Keratinocyte (primary cell): ENCODE results near the gene CAMP. TPM values are rescaled to one million over a fixed set of nuclear protein-coding genes. Genes with fewer than 3 reads are reported as not detected.

ENCODE experiments used
- DNase-seq: peaks from one replicate; pipeline ENCODE4 v3.0.0-alpha.2; 2011; ENCODE audit warnings: low read depth, missing footprints, low spot score
- FAIRE-seq: peaks from 2 replicates; lab custom pipeline; 2011; peaks lifted over from hg19 to GRCh38; lab: Jason Lieb, UNC
- H2AFZ ChIP-seq: 2 replicates; pipeline ENCODE4 v1.6.0; 2012; ENCODE audit warnings: low read length, control low read depth, inconsistent platforms; ENCODE audit not compliant: control insufficient read depth
- H3K27ac ChIP-seq: 2 replicates; pipeline ENCODE4 v1.5.1; 2011; ENCODE audit warnings: low read length; ENCODE audit not compliant: control insufficient read depth, insufficient read depth
- H3K27me3 ChIP-seq: 3 replicates; pipeline ENCODE4 v1.6.0; 2011; ENCODE audit warnings: low read length; ENCODE audit not compliant: control insufficient read depth, insufficient read depth; ENCODE audit errors: extremely low read depth
- H3K36me3 ChIP-seq, 2 experiments: 2 replicates in 1 of 2; 3 replicates in 1 of 2; pipeline ENCODE4 v1.5.1; 2011; ENCODE audit warnings: low read length in 2 of 2, mild to moderate bottlenecking in 1 of 2; ENCODE audit not compliant: control insufficient read depth in 2 of 2, insufficient read depth in 2 of 2; ENCODE audit errors: extremely low read depth in 1 of 2
- H3K4me1 ChIP-seq: 3 replicates; pipeline ENCODE4 v1.5.1; 2011; ENCODE audit warnings: low read length; ENCODE audit not compliant: control insufficient read depth, insufficient read depth; ENCODE audit errors: extremely low read depth
- H3K4me2 ChIP-seq: 3 replicates; pipeline ENCODE4 v1.6.0; 2011; ENCODE audit warnings: low read depth, low read length; ENCODE audit not compliant: control insufficient read depth, insufficient read depth; ENCODE audit errors: extremely low read depth
- H3K4me3 ChIP-seq, 3 experiments: fragments of 200-600 bp in 1 of 3; sonication (generic) in 1 of 3; 2 replicates in 2 of 3; 3 replicates in 1 of 3; pipeline ENCODE4 v1.5.1; 2011 to 2016; ENCODE audit warnings: low read length in 3 of 3, mild to moderate bottlenecking in 3 of 3, control low read depth in 2 of 3, inconsistent platforms in 1 of 3, low read depth in 1 of 3, mixed read lengths in 1 of 3, mixed run types in 1 of 3, moderate library complexity in 1 of 3; ENCODE audit not compliant: control insufficient read depth in 2 of 3, insufficient read depth in 2 of 3; ENCODE audit errors: extremely low read depth in 1 of 3
- H3K79me2 ChIP-seq: 2 replicates; pipeline ENCODE4 v1.6.0; 2012; ENCODE audit warnings: low read length; ENCODE audit not compliant: control insufficient read depth, insufficient read depth
- H3K9ac ChIP-seq: 3 replicates; pipeline ENCODE4 v1.6.0; 2011; ENCODE audit warnings: low read length; ENCODE audit not compliant: control insufficient read depth, insufficient read depth; ENCODE audit errors: extremely low read depth
- H3K9me1 ChIP-seq: 3 replicates; pipeline ENCODE4 v1.6.0; 2011; ENCODE audit warnings: low read length; ENCODE audit not compliant: control insufficient read depth, insufficient read depth; ENCODE audit errors: extremely low read depth
- H3K9me3 ChIP-seq: 2 replicates; pipeline ENCODE4 v1.5.1; 2012; ENCODE audit warnings: low read depth, low read length; ENCODE audit not compliant: control insufficient read depth
- H4K20me1 ChIP-seq: 3 replicates; pipeline ENCODE4 v1.6.0; 2011; ENCODE audit warnings: low read length; ENCODE audit not compliant: control insufficient read depth, insufficient read depth; ENCODE audit errors: extremely low read depth
- EZH2 ChIP-seq: IDR thresholded peaks from one replicate; pipeline ENCODE4 v1.6.1; 2012; ENCODE audit warnings: inconsistent platforms, mild to moderate bottlenecking, low read length, moderate library complexity
- dilution Hi-C: fragments of 300-500 bp; cut with MboI; formaldehyde crosslinking; loops from one replicate; pipeline ENCODE4 v1.7.0; 2020; ENCODE audit warnings: low sequenced_read_pairs; ENCODE audit not compliant: extremely low pct_ligation_motif_present
- polyA plus RNA-seq, 5 experiments: library from polyadenylated mRNA; depleted of rRNA in 3 of 5; stranded (reverse) in 3 of 5; stranded (forward) in 1 of 5; unstranded in 1 of 5; fragments of >200 nt; gene quantifications; 1 replicate in 1 of 5; 2 replicates in 3 of 5; 3 replicates in 1 of 5; pipeline versions ENCODE4 v1.2.1 to v1.2.3, GENCODE V29; 2011 to 2012; ENCODE audit warnings: missing spikeins in 2 of 5, low read depth in 1 of 5, low replicate concordance in 1 of 5
- TF ChIP-seq, protein P1 (sequence below), 3 experiments: IDR thresholded peaks in 1 of 3; conservative IDR thresholded peaks in 1 of 3; optimal IDR thresholded peaks in 1 of 3; 2 replicates in 2 of 3; 3 replicates in 1 of 3; pipeline versions ENCODE3 to v1.5.1; 2011; ENCODE audit warnings: low read length in 3 of 3, mild to moderate bottlenecking in 3 of 3, moderate library complexity in 2 of 3, control low read depth in 1 of 3, inconsistent platforms in 1 of 3; ENCODE audit not compliant: insufficient read depth in 2 of 3; ENCODE audit errors: extremely low read depth in 1 of 3

CAMP gene
- polyA plus RNA-seq, 1 donor (not counting 4 experiments of a cell fraction or from before 2014, with no cell fraction given): 0.66 TPM

DNA sequence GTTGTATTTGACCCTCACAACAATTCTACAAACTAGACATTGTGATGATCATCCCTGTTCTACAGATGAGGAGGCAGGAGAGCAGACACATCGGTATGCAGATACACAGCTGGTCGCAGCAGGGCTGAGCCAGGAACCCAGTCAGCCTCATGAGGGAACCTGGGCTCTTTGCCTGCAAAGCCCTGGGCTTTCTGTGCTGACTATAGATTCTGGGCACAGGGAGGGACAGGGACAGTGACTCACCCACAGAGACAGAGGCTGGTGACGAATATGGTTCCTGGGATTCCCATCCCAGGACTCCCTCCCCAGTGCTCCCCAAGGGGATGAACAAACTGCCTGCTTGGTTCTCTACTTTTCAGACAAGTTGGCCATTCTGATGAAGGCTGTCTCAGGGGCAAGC lies 3.8 kb upstream of the CAMP start:
- H4K20me1 ChIP-seq: no peaks in the 10 kb centered on the region
- DNase-seq (no peak), FAIRE-seq (no peak)
- H2AFZ ChIP-seq: no peak overlapping the region
- H3K9me3 ChIP-seq: no peaks in the 10 kb centered on the region
- H3K9ac ChIP-seq: no peak overlapping the region
- dilution Hi-C loops: no loop called here
- H3K9me1 ChIP-seq: peaks cover 2% of the 10 kb centered on the region
- no peaks in the 10 kb centered on the region for H3K36me3 ChIP-seq
- no peaks in the 10 kb centered on the region for H3K79me2 ChIP-seq
- H3K4me1 ChIP-seq: peaks cover 18% of the 10 kb centered on the region
- no peak overlapping the region for H3K27ac ChIP-seq
- peaks cover 12% of the 10 kb centered on the region for H3K27me3 ChIP-seq
- TF ChIP-seq, protein P1, sequence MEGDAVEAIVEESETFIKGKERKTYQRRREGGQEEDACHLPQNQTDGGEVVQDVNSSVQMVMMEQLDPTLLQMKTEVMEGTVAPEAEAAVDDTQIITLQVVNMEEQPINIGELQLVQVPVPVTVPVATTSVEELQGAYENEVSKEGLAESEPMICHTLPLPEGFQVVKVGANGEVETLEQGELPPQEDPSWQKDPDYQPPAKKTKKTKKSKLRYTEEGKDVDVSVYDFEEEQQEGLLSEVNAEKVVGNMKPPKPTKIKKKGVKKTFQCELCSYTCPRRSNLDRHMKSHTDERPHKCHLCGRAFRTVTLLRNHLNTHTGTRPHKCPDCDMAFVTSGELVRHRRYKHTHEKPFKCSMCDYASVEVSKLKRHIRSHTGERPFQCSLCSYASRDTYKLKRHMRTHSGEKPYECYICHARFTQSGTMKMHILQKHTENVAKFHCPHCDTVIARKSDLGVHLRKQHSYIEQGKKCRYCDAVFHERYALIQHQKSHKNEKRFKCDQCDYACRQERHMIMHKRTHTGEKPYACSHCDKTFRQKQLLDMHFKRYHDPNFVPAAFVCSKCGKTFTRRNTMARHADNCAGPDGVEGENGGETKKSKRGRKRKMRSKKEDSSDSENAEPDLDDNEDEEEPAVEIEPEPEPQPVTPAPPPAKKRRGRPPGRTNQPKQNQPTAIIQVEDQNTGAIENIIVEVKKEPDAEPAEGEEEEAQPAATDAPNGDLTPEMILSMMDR (optimal IDR thresholded peaks at IDR 0.05 in 1 of 3, IDR thresholded peaks at IDR 0.05 in 1 of 3, conservative IDR thresholded peaks at IDR 0.05 in 1 of 3; ENCODE audit: extremely low read depth in 1 of 3, insufficient read depth in 2 of 3, low read length in 3 of 3): no peak
- no peak for TF ChIP-seq EZH2
- no peak overlapping the region for H3K4me2 ChIP-seq
- no peak overlapping the region for H3K4me3 ChIP-seq

DNA sequence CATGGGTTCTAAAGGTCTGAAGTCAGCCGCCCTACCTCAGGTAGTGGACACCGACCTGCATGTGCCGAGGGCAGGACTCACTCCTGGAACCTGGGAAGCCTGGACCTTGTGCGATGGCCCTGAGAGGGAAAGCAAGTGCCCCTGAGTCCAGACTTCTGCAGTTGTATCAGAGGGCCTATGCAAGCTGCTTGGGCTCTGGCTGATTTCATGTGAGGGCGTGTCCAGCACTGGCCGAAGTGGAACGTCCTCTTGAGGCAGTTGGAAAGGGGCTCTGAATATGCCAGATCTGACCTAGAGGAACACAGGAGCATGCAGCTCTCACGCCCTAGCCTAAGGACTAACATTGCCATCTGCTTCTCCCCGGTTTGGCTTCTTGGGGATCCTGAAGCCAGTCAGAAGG lies 2.5 kb upstream of the CAMP start:
- Histone ChIP-seq H2AFZ (no peak overlapping the region), H3K27me3 (peaks cover 2% of the 10 kb centered on the region), H3K9me1 (peaks cover 2% of the 10 kb centered on the region), H4K20me1 (no peaks in the 10 kb centered on the region), H3K4me3 (no peak overlapping the region), H3K79me2 (no peaks in the 10 kb centered on the region), H3K4me2 (no peak overlapping the region), H3K9me3 (no peaks in the 10 kb centered on the region), H3K4me1 (peaks cover 18% of the 10 kb centered on the region), H3K36me3 (no peaks in the 10 kb centered on the region), H3K9ac (no peak overlapping the region), H3K27ac (no peak overlapping the region)
- FAIRE-seq: no peak
- TF ChIP-seq, protein P1 (optimal IDR thresholded peaks at IDR 0.05 in 1 of 3, IDR thresholded peaks at IDR 0.05 in 1 of 3, conservative IDR thresholded peaks at IDR 0.05 in 1 of 3; ENCODE audit: extremely low read depth in 1 of 3, insufficient read depth in 2 of 3, low read length in 3 of 3): no peak
- TF ChIP-seq EZH2: no peak
- no peak for DNase-seq
- dilution Hi-C loops: no loop called here
